ENCODE measurements around the gene KDSR. TPM values are rescaled to one million over a fixed set of nuclear protein-coding genes. Genes with fewer than 3 reads are reported as not detected.

The KDSR gene
- total and polyA plus RNA-seq, 9 of the 15 experiments (the other 6 are each of a cell fraction or from before 2014, with no cell fraction given) = 4.0 to 24.7 (median 12.4) TPM

DNA sequence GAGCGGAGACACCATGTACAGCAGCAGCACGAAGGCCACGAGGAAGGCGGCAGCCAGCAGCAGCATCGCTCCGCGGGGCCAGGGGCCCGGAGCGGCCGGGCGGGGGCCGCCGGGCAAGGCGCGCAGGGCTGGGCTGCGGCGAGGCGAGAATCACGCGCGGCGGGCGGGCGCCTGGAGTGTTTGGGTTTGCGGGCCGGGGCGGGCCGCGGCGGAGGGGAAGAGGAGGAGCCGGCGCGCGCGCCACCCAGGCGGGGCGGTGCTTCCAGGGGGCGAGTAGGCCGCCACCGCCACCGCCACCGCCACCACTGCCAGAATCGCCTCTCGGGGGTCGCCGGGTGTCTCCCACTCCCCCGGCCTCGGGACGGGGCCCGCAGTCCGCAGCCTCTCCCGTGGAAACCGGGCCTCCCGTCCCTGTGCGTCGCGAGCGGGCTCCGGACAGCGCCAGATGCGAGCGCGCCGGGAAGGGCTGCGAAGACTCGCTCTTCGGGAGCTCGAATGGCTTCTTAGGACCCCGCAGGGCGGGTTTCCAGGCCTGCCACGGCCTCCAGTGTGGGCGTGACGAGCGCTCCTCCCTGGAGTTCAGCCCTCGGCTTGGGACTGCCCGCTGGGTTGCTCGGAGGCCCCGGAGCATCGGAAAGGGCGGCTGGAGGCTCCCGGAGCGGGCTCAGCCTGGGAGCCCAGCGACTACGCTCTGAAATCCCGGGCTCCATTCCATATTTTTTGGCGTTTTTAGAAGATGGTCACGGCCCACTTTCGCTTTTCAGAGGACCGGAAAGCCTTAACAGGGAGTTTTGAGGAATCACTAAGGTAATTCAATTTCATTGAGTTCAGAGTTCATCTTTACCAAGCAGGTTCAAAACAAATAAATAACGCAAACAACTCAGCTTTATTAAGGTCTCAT is at the start of gene KDSR (continued):
- no peak for TF ChIP-seq TAL1 (IDR thresholded peaks at IDR 0.05)
- peak; percentile 17 for TF ChIP-seq RBM25 (IDR thresholded peaks at IDR 0.05; ENCODE audit: low read depth, low read length, severe bottlenecking)
- no peak for TF ChIP-seq TCF7L2 (IDR thresholded peaks at IDR 0.05; ENCODE audit: low read depth, low read length)
- TF ChIP-seq HNRNPLL (IDR thresholded peaks at IDR 0.05; ENCODE audit: low read depth, low read length, poor library complexity, severe bottlenecking) = peak; percentile 2
- no peak for TF ChIP-seq ZFP1 (CRISPR knock-in tag; IDR thresholded peaks at IDR 0.05)
- no peak for TF ChIP-seq ZNF57 (CRISPR knock-in tag; IDR thresholded peaks at IDR 0.05)
- TF ChIP-seq CXXC5 (CRISPR knock-in tag; IDR thresholded peaks at IDR 0.05) = peak; percentile 72
- peak; percentile 43 for TF ChIP-seq CCNT2 (IDR thresholded peaks at IDR 0.05; ENCODE audit: borderline replicate concordance, extremely low read depth, insufficient read length, low read depth, low read length)
- no peak for TF ChIP-seq KLF16 (IDR thresholded peaks at IDR 0.05)
- TF ChIP-seq POLR3A (IDR thresholded peaks at IDR 0.05; ENCODE audit: borderline replicate concordance, extremely low read depth, insufficient read depth, insufficient read length) = no peak
- TF ChIP-seq L3MBTL2 (IDR thresholded peaks at IDR 0.05) = peak; percentile 92
- no peak for TF ChIP-seq HEY1 (CRISPR knock-in tag; IDR thresholded peaks at IDR 0.05; ENCODE audit: borderline replicate concordance)
- no peak for TF ChIP-seq ZNF140 (CRISPR knock-in tag; IDR thresholded peaks at IDR 0.05)
- peak; percentile 33 for TF ChIP-seq HMGN3 (IDR thresholded peaks at IDR 0.05; ENCODE audit: borderline replicate concordance, extremely low read depth, insufficient read length, low read depth, low read length)
- TF ChIP-seq, protein P1, sequence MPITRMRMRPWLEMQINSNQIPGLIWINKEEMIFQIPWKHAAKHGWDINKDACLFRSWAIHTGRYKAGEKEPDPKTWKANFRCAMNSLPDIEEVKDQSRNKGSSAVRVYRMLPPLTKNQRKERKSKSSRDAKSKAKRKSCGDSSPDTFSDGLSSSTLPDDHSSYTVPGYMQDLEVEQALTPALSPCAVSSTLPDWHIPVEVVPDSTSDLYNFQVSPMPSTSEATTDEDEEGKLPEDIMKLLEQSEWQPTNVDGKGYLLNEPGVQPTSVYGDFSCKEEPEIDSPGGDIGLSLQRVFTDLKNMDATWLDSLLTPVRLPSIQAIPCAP (CRISPR knock-in tag; IDR thresholded peaks at IDR 0.05; ENCODE audit: borderline replicate concordance) = no peak
- no peak for TF ChIP-seq RAD21 (CRISPR knock-in tag; conservative IDR thresholded peaks at IDR 0.05 in 1 of 2, IDR thresholded peaks at IDR 0.05 in 1 of 2)
- TF ChIP-seq RFX5 (IDR thresholded peaks at IDR 0.05; ENCODE audit: low read depth, low read length) = no peak
- no peak for TF ChIP-seq ZNF699 (CRISPR knock-in tag; IDR thresholded peaks at IDR 0.05; ENCODE audit: insufficient replicate concordance)
- no peak for TF ChIP-seq ZSCAN32 (CRISPR knock-in tag; IDR thresholded peaks at IDR 0.05)
- peak; percentile 71 for TF ChIP-seq POLR2H (tag; IDR thresholded peaks at IDR 0.05; ENCODE audit: low read depth)
- no peak for TF ChIP-seq MED1 (CRISPR knock-in tag; IDR thresholded peaks at IDR 0.05; ENCODE audit: borderline replicate concordance)
- peak; percentile 90; the same call in 1 of the 2 replicates for TF ChIP-seq PHF8 (IDR thresholded peaks at IDR 0.05; ENCODE audit: borderline replicate concordance, low read length)
- TF ChIP-seq, protein P2, sequence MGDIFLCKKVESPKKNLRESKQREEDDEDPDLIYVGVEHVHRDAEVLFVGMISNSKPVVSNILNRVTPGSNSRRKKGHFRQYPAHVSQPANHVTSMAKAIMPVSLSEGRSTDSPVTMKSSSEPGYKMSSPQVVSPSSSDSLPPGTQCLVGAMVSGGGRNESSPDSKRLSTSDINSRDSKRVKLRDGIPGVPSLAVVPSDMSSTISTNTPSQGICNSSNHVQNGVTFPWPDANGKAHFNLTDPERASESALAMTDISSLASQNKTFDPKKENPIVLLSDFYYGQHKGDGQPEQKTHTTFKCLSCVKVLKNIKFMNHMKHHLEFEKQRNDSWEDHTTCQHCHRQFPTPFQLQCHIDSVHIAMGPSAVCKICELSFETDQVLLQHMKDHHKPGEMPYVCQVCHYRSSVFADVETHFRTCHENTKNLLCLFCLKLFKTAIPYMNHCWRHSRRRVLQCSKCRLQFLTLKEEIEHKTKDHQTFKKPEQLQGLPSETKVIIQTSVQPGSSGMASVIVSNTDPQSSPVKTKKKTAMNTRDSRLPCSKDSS (IDR thresholded peaks at IDR 0.05; ENCODE audit: low read depth, partially characterized antibody) = no peak
- TF ChIP-seq GTF2F1 (IDR thresholded peaks at IDR 0.05; ENCODE audit: low read depth, low read length) = no peak
- TF ChIP-seq SLC30A9 (CRISPR knock-in tag; IDR thresholded peaks at IDR 0.05) = no peak
- TF ChIP-seq ZNF76 (CRISPR knock-in tag; IDR thresholded peaks at IDR 0.05; ENCODE audit: borderline replicate concordance) = no peak
